ENCODE measurements around the gene HLCS. TPM values are rescaled to one million over a fixed set of nuclear protein-coding genes. Genes with fewer than 3 reads are reported as not detected.

The HLCS gene
- total RNA-seq, 1 donor from 2014 or later: 17.1 TPM

GRCh38 chr21:36813052-36813451 lies 153.4 kb downstream of the HLCS start:
- no peak for ATAC-seq

GRCh38 chr21:36811762-36812161 lies 154.7 kb downstream of the HLCS start:
- H3K4me3 ChIP-seq: no peak overlapping the region
- ATAC-seq (no peak), DNase-seq (no peak)
- TF ChIP-seq CTCF (IDR thresholded peaks at IDR 0.05): no peak
- no peaks in the 10 kb centered on the region for H3K36me3 ChIP-seq
- intact Hi-C loops (cut with DNase I): no loop called here
- no peak overlapping the region for H3K27ac ChIP-seq
- no peaks in the 10 kb centered on the region for H3K27me3 ChIP-seq (ENCODE audit: low read depth)
- no peaks in the 10 kb centered on the region for H3K4me1 ChIP-seq
- H3K9me3 ChIP-seq: no peaks in the 10 kb centered on the region

More at GRCh38 chr21:36813052-36813451, 153.4 kb downstream of the HLCS start:
- Histone ChIP-seq H3K9me3 (no peaks in the 10 kb centered on the region), H3K36me3 (no peaks in the 10 kb centered on the region), H3K4me1 (no peaks in the 10 kb centered on the region), H3K4me3 (no peak overlapping the region), H3K27ac (no peak overlapping the region), H3K27me3 (ENCODE audit: low read depth) (no peaks in the 10 kb centered on the region)
- intact Hi-C loops (cut with DNase I): no loop called here
- TF ChIP-seq CTCF (IDR thresholded peaks at IDR 0.05): no peak
- DNase-seq: no peak

GRCh38 chr21:36810443-36810842 lies 156.0 kb downstream of the HLCS start:
- DNase-seq (no peak), ATAC-seq (no peak)
- Histone ChIP-seq H3K9me3 (no peaks in the 10 kb centered on the region), H3K36me3 (no peaks in the 10 kb centered on the region), H3K4me3 (no peak overlapping the region), H3K27ac (no peak overlapping the region), H3K4me1 (no peaks in the 10 kb centered on the region), H3K27me3 (ENCODE audit: low read depth) (no peaks in the 10 kb centered on the region)
- no peak for TF ChIP-seq CTCF (IDR thresholded peaks at IDR 0.05)
- intact Hi-C loops (cut with DNase I): no loop called here

GRCh38 chr21:36807422-36807928 lies 159.0 kb downstream of the HLCS start:
- H3K36me3 ChIP-seq: no peaks in the 10 kb centered on the region
- no peak for DNase-seq
- no peaks in the 10 kb centered on the region for H3K4me1 ChIP-seq
- H3K4me3 ChIP-seq: no peak overlapping the region
- H3K27me3 ChIP-seq (ENCODE audit: low read depth): no peaks in the 10 kb centered on the region
- no peak overlapping the region for H3K27ac ChIP-seq
- TF ChIP-seq CTCF (IDR thresholded peaks at IDR 0.05): no peak
- no peak for ATAC-seq
- intact Hi-C loops (cut with DNase I): no loop called here
- no peaks in the 10 kb centered on the region for H3K9me3 ChIP-seq

- intact Hi-C loops (cut with DNase I): no loop called here
- no peak overlapping the region for H3K4me3 ChIP-seq
- no peaks in the 10 kb centered on the region for H3K4me1 ChIP-seq
- DNase-seq (no peak), ATAC-seq (no peak)
- no peak overlapping the region for H3K27ac ChIP-seq
- H3K27me3 ChIP-seq (ENCODE audit: low read depth): no peaks in the 10 kb centered on the region
- no peaks in the 10 kb centered on the region for H3K9me3 ChIP-seq
- no peaks in the 10 kb centered on the region for H3K36me3 ChIP-seq
- TF ChIP-seq CTCF (IDR thresholded peaks at IDR 0.05): no peak
Observed at GRCh38 chr21:36806103-36806502, 160.4 kb downstream of the HLCS start.

Measured in lower lobe of right lung (tissue), 2 donors.